Right ventricle myocardium superior (tissue), 1 donor: ENCODE measurements around the gene NEDD4L. TPM values are rescaled to one million over a fixed set of nuclear protein-coding genes. Genes with fewer than 3 reads are reported as not detected.
"Not testable (repeated sequence)": the region's sequence is repeated elsewhere in the genome, so short reads cannot be mapped to it uniquely, and the experiment has no call there.

Experiments used
- ATAC-seq: fragments of 200-7000 bp; cut with Tn5 transposase; one replicate; pipeline ENCODE4 v1.9.1; 2020; ENCODE audit warnings: mild to moderate bottlenecking; ENCODE audit not compliant: poor library complexity
- DNase-seq: peaks from one replicate; pipeline ENCODE4 v3.0.0-alpha.2; 2020
- intact Hi-C: fragments of 100-400 bp; cut with DNase I; formaldehyde crosslinking; loops from one replicate; pipeline ENCODE4 v1.11.2; 2022
- long read RNA-seq: library from polyadenylated mRNA; unstranded; transcript quantifications from one replicate; pipeline ENCODE4 v2.0.0, GENCODE V29; 2021
- total RNA-seq: library from RNA; stranded (reverse); fragmentation: NEBNext Ultra II Directional; extraction: Animal tissue kit (Norgen Biotek cat#: 25700); gene quantifications from one replicate; pipeline ENCODE4 v1.2.1, GENCODE V29; 2021
- donor health status: DM: no; HTN: yes; CAD: no; lungs with severe emphysema.

NEDD4L gene
- 51.4 TPM for total RNA-seq
- long read RNA-seq, partial matches to known transcripts: 12 of 62 reads
- long read RNA-seq, other reads (novel, unspliced or antisense): 50 of 62 reads

DNA sequence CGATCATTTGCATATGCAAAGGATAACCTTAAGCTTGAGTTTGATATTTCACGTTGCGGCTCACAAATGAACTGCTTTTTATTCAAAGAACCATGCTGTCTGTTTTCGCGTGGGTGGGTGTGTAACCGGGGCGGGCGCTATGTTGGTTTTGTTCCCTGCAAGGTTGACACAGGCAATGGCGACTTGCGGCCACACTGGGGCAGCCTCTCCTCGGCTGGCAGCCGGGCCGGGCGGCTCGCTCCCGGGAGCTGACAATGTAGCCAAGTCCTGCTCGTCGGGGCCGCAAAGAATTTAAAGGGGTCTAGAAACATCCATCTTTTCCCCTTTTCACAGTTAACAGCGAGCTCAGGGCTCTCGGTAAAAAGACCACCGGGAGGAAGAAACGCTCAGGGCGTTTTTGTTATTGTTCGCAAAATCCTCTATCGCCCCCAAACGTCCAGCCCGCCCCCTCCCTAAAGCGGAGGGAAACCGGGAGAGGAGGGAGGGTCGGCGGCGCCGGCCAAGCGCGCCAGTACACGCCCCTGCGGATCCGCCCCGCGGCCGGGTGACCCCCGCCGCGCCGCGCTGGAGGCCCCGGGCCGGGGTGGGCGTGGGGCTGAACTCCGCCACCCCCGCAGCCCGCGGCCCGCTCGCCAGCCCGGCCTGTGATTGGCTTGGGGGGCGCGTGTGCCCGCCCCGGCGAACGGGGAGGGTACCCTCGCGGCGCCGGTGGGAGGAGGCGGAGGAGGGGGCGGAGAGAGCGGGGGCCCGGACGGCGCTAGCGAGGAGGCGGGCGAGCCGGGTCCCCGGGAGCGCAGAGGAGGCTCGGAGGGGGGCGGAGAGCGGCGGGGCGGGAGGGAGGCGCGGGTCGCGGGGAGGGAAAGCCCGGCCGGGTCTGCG, at the start of gene NEDD4L:
TSS of gene NEDD4L (plus strand) at position 736 of the 879 bp plus-strand sequence. CDS start 435 bp downstream, outside the sequence.
- ATAC-seq (peak; percentile 92), DNase-seq (peak; percentile 87)
- intact Hi-C loops: loop anchor here (5.0 to 10.0 kb wide), 2 partner anchors 79 to 271 kb away; no protein-coding TSS in a partner anchor

DNA sequence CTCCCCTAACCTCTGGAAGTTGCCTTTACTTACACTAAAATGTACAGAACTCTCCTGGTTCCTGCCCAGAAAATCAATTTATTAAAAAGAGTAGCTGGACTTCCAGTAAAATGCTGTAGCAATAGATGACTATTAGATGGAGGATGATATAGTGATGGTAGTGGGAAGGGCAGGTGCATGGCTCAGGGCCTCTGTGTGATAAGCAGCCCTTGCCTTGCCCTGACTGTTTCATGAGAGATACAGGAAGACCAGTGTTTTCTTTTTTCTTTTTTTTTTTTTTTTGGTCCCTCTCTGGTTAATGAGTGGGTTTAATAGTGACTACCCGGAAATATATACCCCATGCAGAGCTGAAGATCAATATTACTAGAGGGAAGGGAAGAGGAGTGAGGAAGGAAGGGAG, 48.7 kb upstream of the NEDD4L start:
- ATAC-seq (no peak), DNase-seq (no peak)
- intact Hi-C loops: no loop called here

DNA sequence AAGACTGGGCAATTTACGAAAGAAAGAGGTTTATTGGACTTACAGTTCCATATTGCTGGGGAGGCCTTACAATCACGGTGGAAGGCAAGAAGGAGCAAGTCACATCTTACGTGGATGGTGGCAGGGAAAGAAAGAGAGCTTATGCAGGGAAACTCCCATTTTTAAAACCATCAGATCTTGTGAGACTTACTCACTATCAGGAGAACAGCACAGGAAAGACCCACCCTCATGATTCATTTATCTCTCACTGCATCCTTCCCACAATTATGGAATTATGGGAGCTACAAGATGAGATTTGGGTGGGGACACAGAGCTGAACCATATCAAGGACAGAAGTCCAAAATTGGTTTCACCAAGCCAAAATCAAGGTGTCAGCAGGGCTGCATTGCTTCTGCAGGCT, 47.1 kb upstream of the NEDD4L start:
- DNase-seq, ATAC-seq, intact Hi-C loops: not testable (repeated sequence)

DNA sequence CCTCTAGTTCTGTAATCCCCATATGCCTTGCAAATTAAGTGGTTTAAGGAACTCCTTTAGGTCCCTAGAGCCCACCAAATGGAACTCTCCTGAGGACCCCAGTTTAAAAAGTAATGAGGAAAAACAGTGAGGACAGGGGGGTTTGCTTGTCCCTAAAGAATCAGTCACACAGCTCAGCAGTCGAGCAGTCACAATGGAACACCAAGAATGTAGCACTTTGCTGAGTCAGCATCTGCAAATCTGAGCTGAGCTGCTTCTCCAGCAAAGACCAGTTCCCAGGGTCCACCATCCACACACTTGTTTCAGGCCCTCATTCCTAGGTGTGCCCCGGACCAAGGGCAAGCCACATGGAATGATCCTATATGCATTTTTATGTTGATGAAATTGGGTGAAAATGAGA, 46.2 kb upstream of the NEDD4L start:
- intact Hi-C loops: no loop called here
- ATAC-seq (no peak), DNase-seq (no peak)

DNA sequence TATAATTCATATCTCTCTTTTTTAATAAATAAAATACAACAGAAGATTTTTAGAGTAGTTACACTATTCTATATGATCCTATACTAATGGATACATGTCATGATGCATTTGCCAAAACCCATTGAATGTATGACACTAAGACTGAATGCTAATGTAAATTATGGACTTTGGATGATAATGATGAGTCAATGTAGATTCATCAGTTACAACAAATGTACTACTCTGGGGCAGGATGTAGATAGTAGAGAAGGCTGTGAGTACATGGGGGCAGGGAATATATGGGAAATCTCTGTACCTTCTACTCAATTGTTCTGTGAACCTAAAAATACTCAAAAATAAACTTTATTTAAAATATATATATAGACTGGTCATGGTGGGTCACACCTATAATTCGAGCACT, 45.6 kb upstream of the NEDD4L start:
- DNase-seq: no peak
- intact Hi-C loops: no loop called here
- no peak for ATAC-seq

DNA sequence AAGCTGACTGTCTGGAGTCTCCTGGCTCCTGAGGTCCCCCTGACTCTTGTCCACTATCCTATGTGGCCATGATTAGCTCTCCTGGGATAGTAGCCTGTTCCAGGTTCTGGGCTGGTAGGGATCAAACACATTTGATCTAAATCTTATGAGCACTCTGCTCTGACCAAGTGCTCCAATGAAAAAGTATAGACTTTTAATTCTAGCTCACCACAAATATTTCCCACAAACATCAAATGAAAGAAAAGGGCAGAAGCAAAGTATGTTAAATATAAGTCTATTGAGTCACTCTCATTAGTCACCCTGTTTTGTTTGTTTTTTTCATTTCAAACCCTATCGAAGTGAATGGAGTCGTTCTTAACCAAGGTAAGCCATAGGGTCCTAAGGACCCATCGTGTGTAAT, 39.7 kb upstream of the NEDD4L start:
- ATAC-seq: no peak
- intact Hi-C loops: no loop called here
- DNase-seq: no peak

DNA sequence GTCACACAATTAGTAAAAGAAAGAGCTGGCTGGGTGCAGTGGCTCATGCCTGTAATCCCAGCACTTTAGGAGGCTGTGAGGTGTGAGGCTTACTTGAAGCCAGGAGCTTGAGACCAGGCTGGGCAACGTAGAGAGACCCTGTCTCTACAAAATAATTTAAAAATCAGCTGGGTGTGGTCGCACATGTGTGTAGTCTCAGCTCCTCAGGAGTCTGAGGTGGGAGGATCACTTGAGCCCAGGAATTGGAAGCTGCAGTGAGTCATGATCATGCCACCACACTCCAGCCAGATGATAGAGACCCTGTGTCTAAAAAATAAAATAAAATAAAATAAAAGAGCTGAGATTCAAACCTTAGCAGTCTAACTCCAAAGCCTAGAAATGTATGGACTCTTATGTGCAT, 39.0 kb upstream of the NEDD4L start:
- DNase-seq (no peak), ATAC-seq (no peak)
- intact Hi-C loops: no loop called here

DNA sequence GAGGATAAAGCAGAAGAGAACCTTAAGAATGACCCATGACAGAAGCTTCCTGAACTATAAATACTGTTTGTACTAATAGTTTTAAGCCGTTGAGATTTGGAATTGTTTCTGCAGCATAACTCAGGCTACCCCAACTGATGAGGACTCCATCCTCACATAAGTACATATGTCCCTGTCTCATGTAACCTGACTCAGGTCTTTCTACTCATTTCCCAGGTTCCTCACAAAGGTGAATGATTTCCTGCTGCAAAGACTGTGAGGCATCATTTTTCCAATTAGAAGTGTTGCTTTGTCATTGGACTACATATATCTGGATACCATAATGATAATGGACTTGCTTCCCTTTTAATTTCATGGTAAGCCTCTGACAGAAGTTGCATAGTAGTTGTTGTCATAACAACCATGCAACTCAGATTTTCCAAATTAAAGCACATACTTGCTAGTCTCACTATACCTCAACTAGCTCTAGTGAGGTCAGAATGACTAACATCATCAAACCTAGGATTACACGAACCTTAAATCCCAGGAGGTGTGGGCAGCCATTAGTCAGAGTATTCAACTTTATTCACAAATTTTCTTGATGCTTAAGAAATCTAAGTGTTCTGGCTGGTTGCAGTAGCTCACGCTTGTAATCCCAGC, 38.0 kb upstream of the NEDD4L start:
- intact Hi-C loops: no loop called here
- DNase-seq (no peak), ATAC-seq (no peak)

DNA sequence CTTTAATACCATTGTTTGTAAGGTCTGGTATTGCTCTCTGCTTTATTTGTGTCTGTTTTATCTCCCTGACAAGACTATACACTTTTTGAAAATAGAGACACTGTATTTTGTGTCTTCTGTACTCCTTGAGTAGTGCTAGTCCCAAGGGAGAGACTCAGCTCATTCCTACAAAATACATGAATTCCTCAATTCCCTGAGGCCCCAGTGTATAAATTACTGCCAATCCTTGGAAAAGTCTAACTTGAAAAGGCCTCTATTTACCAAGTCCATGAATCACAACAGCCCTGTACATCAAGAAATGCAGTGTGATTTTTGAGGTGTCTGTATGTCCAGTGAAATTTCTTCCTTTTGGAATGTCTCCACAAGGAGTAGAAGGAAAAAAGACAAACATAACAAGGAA, 34.9 kb upstream of the NEDD4L start:
- DNase-seq (no peak), ATAC-seq (no peak)
- intact Hi-C loops: no loop called here

DNA sequence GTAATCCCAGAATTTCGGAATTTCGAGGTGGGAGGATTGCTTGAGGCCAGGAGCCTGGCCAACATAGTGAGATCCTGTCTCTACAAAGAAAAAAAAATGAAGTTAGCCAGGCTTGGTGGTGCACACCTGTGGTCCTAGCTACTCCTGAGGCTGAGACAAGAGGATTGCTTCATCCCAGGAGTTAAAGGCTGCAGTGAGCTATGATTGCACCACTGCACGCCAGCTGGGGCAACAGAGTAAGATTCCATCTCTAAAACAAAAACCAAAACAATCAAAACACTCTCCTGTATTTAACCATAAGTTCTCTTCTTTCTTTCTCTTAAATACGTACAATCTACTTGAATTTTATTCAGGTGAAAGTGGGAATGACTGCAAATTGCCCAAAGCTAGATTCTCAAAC, 33.8 kb upstream of the NEDD4L start:
- intact Hi-C loops: no loop called here
- no peak for DNase-seq
- ATAC-seq: no peak

DNA sequence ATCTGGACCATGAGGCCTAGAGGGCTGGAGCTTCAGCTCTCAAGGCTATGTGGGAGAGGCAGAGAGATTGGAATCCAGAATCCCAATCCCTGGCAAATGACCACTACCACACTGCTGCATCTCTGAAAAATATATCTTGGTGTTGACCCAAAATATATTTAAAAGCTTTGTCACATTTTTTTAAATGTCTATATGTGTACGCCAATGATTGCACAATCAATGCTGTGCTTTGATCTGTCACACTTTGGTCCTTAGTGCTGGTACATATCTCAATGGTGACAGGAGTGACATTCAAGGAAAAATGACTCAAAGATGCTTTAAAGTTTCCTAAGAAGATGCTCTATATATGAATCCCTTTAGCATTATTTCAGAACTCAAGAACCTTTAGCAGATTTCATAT, 31.7 kb upstream of the NEDD4L start:
- DNase-seq (no peak), ATAC-seq (no peak)
- intact Hi-C loops: no loop called here

DNA sequence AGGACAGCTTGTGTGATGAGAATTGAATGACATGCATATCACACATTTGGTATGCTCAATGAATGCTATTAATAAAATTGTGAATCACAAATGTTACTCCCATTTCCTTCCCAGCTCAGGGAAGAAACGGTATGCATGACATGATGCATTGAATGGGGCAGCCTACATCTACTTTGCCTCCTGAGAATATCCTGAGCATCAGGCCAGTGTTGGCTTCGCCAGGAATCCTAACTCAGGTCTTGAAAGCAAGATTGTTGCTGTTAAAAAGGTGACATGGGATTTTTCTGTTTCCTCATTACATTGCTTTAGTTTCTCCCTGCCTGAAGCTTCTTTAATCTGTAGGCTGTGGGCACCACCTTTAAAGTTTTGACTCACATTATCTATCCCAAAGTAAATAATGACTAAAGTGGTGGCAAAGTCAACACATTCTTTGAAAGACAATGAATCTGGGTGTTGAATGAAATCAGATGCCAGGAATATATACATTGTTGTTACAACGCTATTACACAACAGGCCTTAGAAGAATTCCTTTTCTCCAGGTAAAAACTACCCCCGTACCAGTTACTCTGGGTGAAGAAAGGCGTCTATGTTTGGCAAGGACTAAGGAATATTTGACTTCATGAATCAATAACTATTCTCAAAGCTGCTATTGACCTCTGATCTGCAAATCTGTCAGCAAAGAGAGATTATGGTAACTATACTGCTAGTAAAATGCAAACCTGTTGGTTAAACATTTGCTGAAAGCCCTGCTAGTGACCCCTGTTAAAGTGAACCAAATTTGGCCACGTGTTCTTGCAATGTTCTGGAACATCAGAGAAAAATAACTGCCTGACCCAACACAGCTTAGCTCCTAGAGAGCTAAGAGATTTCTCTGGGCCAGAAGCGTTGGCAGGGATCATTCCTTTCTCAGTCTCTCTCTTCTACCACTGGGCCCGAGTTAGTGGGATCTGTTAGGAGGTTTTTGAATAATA, 30.5 kb upstream of the NEDD4L start:
- ATAC-seq: no peak
- intact Hi-C loops: no loop called here
- DNase-seq: no peak

DNA sequence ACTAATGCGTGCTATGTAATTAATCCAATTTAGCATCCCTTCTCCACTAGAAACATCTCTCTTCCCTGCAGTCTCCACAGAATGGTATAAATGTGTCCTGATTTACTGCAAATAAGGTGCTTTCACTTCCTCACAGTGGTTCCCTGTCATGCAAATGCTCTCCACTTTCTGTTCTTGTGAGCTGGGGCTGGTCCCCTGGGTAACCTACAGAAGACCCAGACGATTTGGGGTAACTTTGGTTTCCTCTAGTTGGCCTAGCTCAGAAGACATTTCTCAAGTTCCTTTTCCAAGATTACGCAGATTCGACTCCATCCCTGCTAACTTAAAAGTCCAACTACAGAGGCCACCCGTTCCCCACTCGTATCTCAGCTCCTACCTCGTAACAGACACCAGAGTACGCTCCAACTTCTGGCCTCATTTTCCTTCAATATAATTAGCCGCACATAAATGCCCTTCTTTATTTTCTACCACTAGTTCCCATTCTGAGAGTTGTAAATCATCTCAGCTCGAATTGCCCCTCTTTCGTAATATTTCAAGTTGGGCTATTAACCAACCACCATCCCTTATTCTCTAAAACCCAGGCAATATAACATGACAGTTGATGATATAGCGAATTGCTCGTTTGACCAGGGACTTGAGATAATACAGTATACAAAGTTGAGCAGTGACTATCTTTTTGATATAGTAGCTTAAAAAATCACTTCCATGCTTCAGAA, 28.8 kb upstream of the NEDD4L start:
- ATAC-seq (no peak), DNase-seq (no peak)
- intact Hi-C loops: no loop called here

DNA sequence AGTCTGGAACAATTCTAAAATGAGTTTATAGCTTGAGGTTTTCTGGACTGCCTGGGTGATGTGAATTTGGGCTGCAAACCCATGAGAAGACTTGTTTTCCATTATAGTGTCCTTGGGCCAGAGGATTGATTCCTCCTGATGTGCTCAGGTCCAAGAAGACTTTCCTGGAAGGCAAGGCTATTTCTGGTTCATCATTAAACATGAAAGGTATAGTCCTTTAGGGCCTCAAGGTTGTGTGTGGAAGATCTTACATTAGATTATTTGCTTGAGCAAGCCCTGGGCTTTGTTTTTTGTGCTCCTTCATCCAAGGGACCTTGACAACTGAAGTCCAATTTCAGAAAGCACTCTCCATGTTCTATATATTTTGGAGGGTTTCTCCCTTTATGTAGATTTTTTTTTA, 26.8 kb upstream of the NEDD4L start:
- no peak for ATAC-seq
- DNase-seq: no peak
- intact Hi-C loops: no loop called here

DNA sequence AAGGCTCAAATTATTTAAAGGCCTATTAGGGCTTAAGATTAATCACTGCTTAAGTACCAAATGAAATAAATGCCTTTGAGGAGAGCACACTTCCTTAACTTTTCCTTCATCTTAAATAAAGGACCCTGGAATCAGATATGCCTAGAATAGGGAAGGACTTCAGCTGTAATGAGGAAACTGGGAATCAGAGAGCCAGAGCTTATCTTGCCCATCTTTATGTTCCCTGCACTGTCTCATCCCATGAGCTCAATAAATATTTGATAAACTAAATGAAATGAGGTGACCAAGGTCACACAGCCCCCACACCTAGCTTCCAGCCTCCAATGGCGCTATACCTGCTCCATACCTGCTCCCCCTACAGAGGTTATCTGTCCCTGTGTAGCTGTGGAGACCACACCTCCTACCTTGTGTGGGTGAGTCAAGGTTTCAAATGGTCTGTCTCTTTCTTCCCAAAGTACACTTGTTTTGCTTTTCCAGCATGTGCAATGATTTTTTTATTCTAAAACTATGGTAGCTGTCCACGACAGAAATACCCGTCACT, 23.4 kb upstream of the NEDD4L start:
- ATAC-seq (no peak), DNase-seq (no peak)
- intact Hi-C loops: no loop called here

DNA sequence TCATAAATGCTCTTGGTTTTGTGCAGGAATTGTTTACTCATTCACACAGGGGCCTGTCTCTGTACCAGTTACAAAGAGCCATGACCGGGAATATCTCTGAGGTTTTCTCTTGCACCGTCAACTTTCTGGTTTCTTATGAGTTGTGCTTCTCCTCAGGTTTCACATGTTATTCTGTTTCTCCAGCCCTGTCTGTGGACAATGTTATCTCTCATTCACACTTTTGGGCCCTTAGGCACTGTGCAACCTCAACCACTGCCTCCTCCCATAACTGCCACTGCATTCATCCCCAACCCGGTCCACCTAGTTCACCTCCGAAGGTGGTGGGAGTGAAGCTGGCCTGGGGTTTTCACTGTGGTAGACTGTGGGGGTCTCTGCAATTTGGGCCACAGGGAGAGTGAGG, 22.5 kb upstream of the NEDD4L start:
- intact Hi-C loops: no loop called here
- no peak for ATAC-seq
- DNase-seq: no peak

DNA sequence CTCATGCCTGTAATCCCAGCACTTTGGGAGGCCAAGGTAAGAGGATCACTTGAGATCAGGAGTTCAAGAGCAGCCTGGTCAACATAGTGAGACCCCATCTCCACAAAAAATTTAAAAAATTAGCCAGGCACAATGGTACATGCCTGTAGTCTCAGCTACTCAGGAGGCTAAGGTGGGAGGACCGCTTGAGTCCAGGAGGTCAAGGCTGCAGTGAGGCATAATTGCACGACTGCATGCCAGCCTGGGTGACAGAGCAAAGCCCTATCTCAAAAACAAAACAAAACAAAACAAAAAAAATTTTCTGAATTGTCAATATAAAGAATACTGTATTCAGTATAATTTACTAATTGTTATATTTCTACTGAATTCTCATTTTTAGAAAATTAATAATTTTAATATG, 20.9 kb upstream of the NEDD4L start:
- ATAC-seq (no peak), DNase-seq (no peak)
- intact Hi-C loops: no loop called here

DNA sequence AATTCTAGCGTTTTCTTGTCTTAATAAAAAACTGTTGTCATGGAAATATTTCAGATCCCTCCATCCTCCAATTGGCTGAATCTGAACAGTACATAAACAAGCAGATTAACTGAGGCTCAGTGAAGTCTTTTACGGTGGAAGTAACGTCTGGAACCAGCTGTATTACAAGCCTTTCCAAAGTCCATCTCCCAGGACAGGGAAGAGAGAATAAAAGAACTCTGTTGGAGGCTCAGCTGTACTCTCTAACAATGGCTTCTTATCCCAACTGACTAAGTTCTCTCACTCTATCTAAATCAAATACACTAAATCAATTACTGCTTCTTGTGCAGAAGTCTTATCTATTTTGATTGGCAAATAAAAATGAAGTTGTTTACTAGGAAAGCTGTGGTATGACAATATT, 19.9 kb upstream of the NEDD4L start:
- DNase-seq (no peak), ATAC-seq (no peak)
- intact Hi-C loops: no loop called here
